ENCODE measurements around the gene SPINK13.

Gene SPINK13

GRCh38 chr5:148333262-148333849 lies 64.8 kb downstream of the SPINK13 start:
- DNase-seq (ENCODE audit: low spot score) (no peak), ATAC-seq (ENCODE audit: low read depth) (no peak)
- H3K4me1 ChIP-seq (ENCODE audit: insufficient read depth, poor library complexity, severe bottlenecking) = peaks cover 15% of the 10 kb centered on the region
- TF ChIP-seq CTCF (IDR thresholded peaks at IDR 0.05; ENCODE audit: poor library complexity, severe bottlenecking) = no peak
- H3K9me3 ChIP-seq (ENCODE audit: severe bottlenecking) = no peaks in the 10 kb centered on the region
- H3K4me3 ChIP-seq (ENCODE audit: severe bottlenecking) = no peak overlapping the region
- H3K27ac ChIP-seq (ENCODE audit: poor library complexity, severe bottlenecking) = no peak overlapping the region
- no peaks in the 10 kb centered on the region for H3K27me3 ChIP-seq (ENCODE audit: insufficient read depth, poor library complexity, severe bottlenecking)
- no peaks in the 10 kb centered on the region for H3K36me3 ChIP-seq (ENCODE audit: low read depth)

DNA sequence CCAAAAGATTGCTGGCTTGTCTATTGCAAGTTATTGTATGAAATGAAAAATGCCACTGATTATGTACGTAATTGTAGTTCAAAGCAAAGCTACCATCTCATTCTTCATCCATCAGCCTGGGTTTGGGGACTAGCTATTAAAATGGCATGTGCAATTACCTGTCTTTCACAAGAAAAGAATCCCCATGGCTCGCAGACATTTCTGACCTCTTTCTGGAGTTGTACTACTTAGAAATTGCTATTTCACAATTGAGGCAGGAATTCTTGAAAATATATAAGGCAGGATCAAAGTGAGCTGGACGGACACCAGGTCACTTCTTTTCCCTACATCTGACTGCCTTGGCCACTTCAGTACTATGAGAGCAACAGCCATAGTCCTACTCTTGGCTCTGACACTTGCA lies 66.7 kb downstream of the SPINK13 start, which contains the start of gene SPINK9:
Gene SPINK9, plus strand, starts transcription at position 301 of the 400 bp plus-strand sequence. Its CDS starts 55 bp downstream, at position 356.
- H3K4me1 ChIP-seq (ENCODE audit: insufficient read depth, poor library complexity, severe bottlenecking) = peaks cover 15% of the 10 kb centered on the region
- H3K4me3 ChIP-seq (ENCODE audit: severe bottlenecking) = no peak within 1 kb of the TSS
- H3K27ac ChIP-seq (ENCODE audit: poor library complexity, severe bottlenecking) = peak within 1 kb of the TSS; percentile 48
- DNase-seq (ENCODE audit: low spot score) (no peak), ATAC-seq (ENCODE audit: low read depth) (no peak)
- H3K27me3 ChIP-seq (ENCODE audit: insufficient read depth, poor library complexity, severe bottlenecking) = no peaks in the 10 kb centered on the region
- H3K9me3 ChIP-seq (ENCODE audit: severe bottlenecking) = no peaks in the 10 kb centered on the region
- TF ChIP-seq CTCF (IDR thresholded peaks at IDR 0.05; ENCODE audit: poor library complexity, severe bottlenecking) = no peak
- H3K36me3 ChIP-seq (ENCODE audit: low read depth) = no peaks in the 10 kb centered on the region

Data from RWPE2 (cell line).